ENCODE data around the gene PTP4A2. TPM values are rescaled to one million over a fixed set of nuclear protein-coding genes. Genes with fewer than 3 reads are reported as not detected.

Gene PTP4A2
- total and polyA plus RNA-seq, 4 donors, result 72.0 to 244 (median 188) TPM

GRCh38 chr1:31891280-31891679, 46.9 kb downstream of the PTP4A2 start:
- intact Hi-C loops (cut with DNase I), result no loop called here
- ATAC-seq (ENCODE audit: low FRiP score) (no peak), DNase-seq (no peak)
- no peaks in the 10 kb centered on the region for H3K4me1 ChIP-seq (ENCODE audit: control insufficient read depth in 1 of 2, insufficient read depth in 2 of 2, low read length in 2 of 2)
- no peak overlapping the region for H3K27ac ChIP-seq (ENCODE audit: low read depth in 1 of 2, low read length in 2 of 2)
- H3K36me3 ChIP-seq (ENCODE audit: control insufficient read depth in 1 of 2, insufficient read depth in 2 of 2, low read length in 1 of 2), result no peaks in the 10 kb centered on the region
- no peak overlapping the region for H3K4me3 ChIP-seq (ENCODE audit: low read length in 2 of 2)
- H3K9me3 ChIP-seq (ENCODE audit: control insufficient read depth, low read length), result no peaks in the 10 kb centered on the region
- H3K27me3 ChIP-seq (ENCODE audit: control insufficient read depth in 1 of 2, insufficient read depth in 2 of 2, low read length in 1 of 2), result no peaks in the 10 kb centered on the region
- WGBS, 2 donors, result 83 to 84% methylated on average over 3 of the region's 3 CpGs

- Histone ChIP-seq H3K27me3 (ENCODE audit: control insufficient read depth in 1 of 2, insufficient read depth in 2 of 2, low read length in 1 of 2) (no peaks in the 10 kb centered on the region), H3K9me3 (ENCODE audit: control insufficient read depth, low read length) (no peaks in the 10 kb centered on the region), H3K4me3 (ENCODE audit: low read length in 2 of 2) (no peak overlapping the region), H3K36me3 (ENCODE audit: control insufficient read depth in 1 of 2, insufficient read depth in 2 of 2, low read length in 1 of 2) (no peaks in the 10 kb centered on the region), H3K4me1 (ENCODE audit: control insufficient read depth in 1 of 2, insufficient read depth in 2 of 2, low read length in 2 of 2) (no peaks in the 10 kb centered on the region), H3K27ac (ENCODE audit: low read depth in 1 of 2, low read length in 2 of 2) (no peak overlapping the region)
- DNase-seq (no peak), ATAC-seq (ENCODE audit: low FRiP score) (no peak)
- WGBS, 2 donors, result 80% methylated on average over 7 of the region's 7 CpGs
- intact Hi-C loops (cut with DNase I), result no loop called here
Observed at GRCh38 chr1:31888291-31888690, 49.9 kb downstream of the PTP4A2 start.

GRCh38 chr1:31886866-31887265, 51.3 kb downstream of the PTP4A2 start:
- Histone ChIP-seq H3K9me3 (ENCODE audit: control insufficient read depth, low read length) (no peaks in the 10 kb centered on the region), H3K4me3 (ENCODE audit: low read length in 2 of 2) (no peak overlapping the region), H3K36me3 (ENCODE audit: control insufficient read depth in 1 of 2, insufficient read depth in 2 of 2, low read length in 1 of 2) (no peaks in the 10 kb centered on the region), H3K4me1 (ENCODE audit: control insufficient read depth in 1 of 2, insufficient read depth in 2 of 2, low read length in 2 of 2) (no peaks in the 10 kb centered on the region), H3K27ac (ENCODE audit: low read depth in 1 of 2, low read length in 2 of 2) (no peak overlapping the region), H3K27me3 (ENCODE audit: control insufficient read depth in 1 of 2, insufficient read depth in 2 of 2, low read length in 1 of 2) (no peaks in the 10 kb centered on the region)
- no peak for DNase-seq
- ATAC-seq (ENCODE audit: low FRiP score), result no peak
- intact Hi-C loops (cut with DNase I), result no loop called here
- WGBS, 2 donors, result 76 to 86% methylated on average over 3 of the region's 3 CpGs

GRCh38 chr1:31885851-31886250, 52.3 kb downstream of the PTP4A2 start:
- WGBS, 2 donors, result 85 to 95% methylated on average over 2 of the region's 2 CpGs
- H3K27me3 ChIP-seq (ENCODE audit: control insufficient read depth in 1 of 2, insufficient read depth in 2 of 2, low read length in 1 of 2), result no peaks in the 10 kb centered on the region
- H3K9me3 ChIP-seq (ENCODE audit: control insufficient read depth, low read length), result no peaks in the 10 kb centered on the region
- no peak for DNase-seq
- ATAC-seq (ENCODE audit: low FRiP score), result no peak
- intact Hi-C loops (cut with DNase I), result no loop called here
- no peak overlapping the region for H3K27ac ChIP-seq (ENCODE audit: low read depth in 1 of 2, low read length in 2 of 2)
- no peak overlapping the region for H3K4me3 ChIP-seq (ENCODE audit: low read length in 2 of 2)
- no peaks in the 10 kb centered on the region for H3K4me1 ChIP-seq (ENCODE audit: control insufficient read depth in 1 of 2, insufficient read depth in 2 of 2, low read length in 2 of 2)
- H3K36me3 ChIP-seq (ENCODE audit: control insufficient read depth in 1 of 2, insufficient read depth in 2 of 2, low read length in 1 of 2), result no peaks in the 10 kb centered on the region

- intact Hi-C loops (cut with DNase I), result no loop called here
- WGBS, 2 donors, result 92 to 100% methylated on average over 3 of the region's 3 CpGs
- Histone ChIP-seq H3K4me3 (ENCODE audit: low read length in 2 of 2) (no peak overlapping the region), H3K27ac (ENCODE audit: low read depth in 1 of 2, low read length in 2 of 2) (no peak overlapping the region), H3K36me3 (ENCODE audit: control insufficient read depth in 1 of 2, insufficient read depth in 2 of 2, low read length in 1 of 2) (no peaks in the 10 kb centered on the region), H3K4me1 (ENCODE audit: control insufficient read depth in 1 of 2, insufficient read depth in 2 of 2, low read length in 2 of 2) (no peaks in the 10 kb centered on the region), H3K27me3 (ENCODE audit: control insufficient read depth in 1 of 2, insufficient read depth in 2 of 2, low read length in 1 of 2) (no peaks in the 10 kb centered on the region), H3K9me3 (ENCODE audit: control insufficient read depth, low read length) (no peaks in the 10 kb centered on the region)
- ATAC-seq (ENCODE audit: low FRiP score) (no peak), DNase-seq (no peak)
Observed at GRCh38 chr1:31883357-31883942, 54.7 kb downstream of the PTP4A2 start.

GRCh38 chr1:31881688-31882000, 56.5 kb downstream of the PTP4A2 start:
- no peak for DNase-seq
- Histone ChIP-seq H3K9me3 (ENCODE audit: control insufficient read depth, low read length) (no peaks in the 10 kb centered on the region), H3K27ac (ENCODE audit: low read depth in 1 of 2, low read length in 2 of 2) (no peak overlapping the region), H3K4me3 (ENCODE audit: low read length in 2 of 2) (no peak overlapping the region), H3K4me1 (ENCODE audit: control insufficient read depth in 1 of 2, insufficient read depth in 2 of 2, low read length in 2 of 2) (no peaks in the 10 kb centered on the region), H3K36me3 (ENCODE audit: control insufficient read depth in 1 of 2, insufficient read depth in 2 of 2, low read length in 1 of 2) (no peaks in the 10 kb centered on the region), H3K27me3 (ENCODE audit: control insufficient read depth in 1 of 2, insufficient read depth in 2 of 2, low read length in 1 of 2) (no peaks in the 10 kb centered on the region)
- intact Hi-C loops (cut with DNase I), result no loop called here
- 4 to 11% methylated on average over 5 of the region's 5 CpGs for WGBS, 2 donors
- no peak for ATAC-seq (ENCODE audit: low FRiP score)

- 35 to 36% methylated on average over 8 of the region's 8 CpGs for WGBS, 2 donors
- ATAC-seq (ENCODE audit: low FRiP score) (no peak), DNase-seq (no peak)
- no peaks in the 10 kb centered on the region for H3K9me3 ChIP-seq (ENCODE audit: control insufficient read depth, low read length)
- intact Hi-C loops (cut with DNase I), result no loop called here
- H3K27me3 ChIP-seq (ENCODE audit: control insufficient read depth in 1 of 2, insufficient read depth in 2 of 2, low read length in 1 of 2), result no peaks in the 10 kb centered on the region
- no peaks in the 10 kb centered on the region for H3K4me1 ChIP-seq (ENCODE audit: control insufficient read depth in 1 of 2, insufficient read depth in 2 of 2, low read length in 2 of 2)
- no peaks in the 10 kb centered on the region for H3K36me3 ChIP-seq (ENCODE audit: control insufficient read depth in 1 of 2, insufficient read depth in 2 of 2, low read length in 1 of 2)
- no peak overlapping the region for H3K4me3 ChIP-seq (ENCODE audit: low read length in 2 of 2)
- H3K27ac ChIP-seq (ENCODE audit: low read depth in 1 of 2, low read length in 2 of 2), result no peak overlapping the region
Observed at GRCh38 chr1:31880957-31881687, 57.0 kb downstream of the PTP4A2 start.

- H3K4me1 ChIP-seq (ENCODE audit: control insufficient read depth in 1 of 2, insufficient read depth in 2 of 2, low read length in 2 of 2), result no peaks in the 10 kb centered on the region
- intact Hi-C loops (cut with DNase I), result no loop called here
- no peaks in the 10 kb centered on the region for H3K36me3 ChIP-seq (ENCODE audit: control insufficient read depth in 1 of 2, insufficient read depth in 2 of 2, low read length in 1 of 2)
- DNase-seq, result no peak
- H3K9me3 ChIP-seq (ENCODE audit: control insufficient read depth, low read length), result no peaks in the 10 kb centered on the region
- H3K4me3 ChIP-seq (ENCODE audit: low read length in 2 of 2), result no peak overlapping the region
- WGBS, 2 donors, result 73 to 76% methylated on average over 4 of the region's 4 CpGs
- no peaks in the 10 kb centered on the region for H3K27me3 ChIP-seq (ENCODE audit: control insufficient read depth in 1 of 2, insufficient read depth in 2 of 2, low read length in 1 of 2)
- no peak for ATAC-seq (ENCODE audit: low FRiP score)
- H3K27ac ChIP-seq (ENCODE audit: low read depth in 1 of 2, low read length in 2 of 2), result no peak overlapping the region
Observed at GRCh38 chr1:31879981-31880608, 58.1 kb downstream of the PTP4A2 start.

- no peak overlapping the region for H3K27ac ChIP-seq (ENCODE audit: low read depth in 1 of 2, low read length in 2 of 2)
- DNase-seq (no peak), ATAC-seq (ENCODE audit: low FRiP score) (no peak)
- no peaks in the 10 kb centered on the region for H3K36me3 ChIP-seq (ENCODE audit: control insufficient read depth in 1 of 2, insufficient read depth in 2 of 2, low read length in 1 of 2)
- no peaks in the 10 kb centered on the region for H3K27me3 ChIP-seq (ENCODE audit: control insufficient read depth in 1 of 2, insufficient read depth in 2 of 2, low read length in 1 of 2)
- H3K4me3 ChIP-seq (ENCODE audit: low read length in 2 of 2), result no peak overlapping the region
- H3K4me1 ChIP-seq (ENCODE audit: control insufficient read depth in 1 of 2, insufficient read depth in 2 of 2, low read length in 2 of 2), result no peaks in the 10 kb centered on the region
- 33 to 36% methylated on average over 6 of the region's 6 CpGs for WGBS, 2 donors
- H3K9me3 ChIP-seq (ENCODE audit: control insufficient read depth, low read length), result no peaks in the 10 kb centered on the region
- intact Hi-C loops (cut with DNase I), result no loop called here
Observed at GRCh38 chr1:31878058-31878457, 60.1 kb downstream of the PTP4A2 start.
